ENCODE results near the gene AMFR. TPM values are rescaled to one million over a fixed set of nuclear protein-coding genes. Genes with fewer than 3 reads are reported as not detected.

Gene AMFR
- total RNA-seq: 57.1 and 60.6 TPM in 2 replicates

GRCh38 chr16:56425439-56425832 lies at the start of gene AMFR:
AMFR (minus strand) TSS chr16:56425545; CDS start chr16:56425327, 218 bp downstream.
- intact Hi-C loops (cut with micrococcal nuclease): loop anchor here (1.0 kb wide), 2 partner anchors 26 to 69 kb away; partner anchors contain the start of genes NUDT21 and OGFOD1

GRCh38 chr16:56470666-56471065 lies 45.3 kb upstream of the AMFR start:
- intact Hi-C loops (cut with micrococcal nuclease): no loop called here

GRCh38 chr16:56470232-56470631 lies 44.9 kb upstream of the AMFR start:
- intact Hi-C loops (cut with micrococcal nuclease): no loop called here

- intact Hi-C loops (cut with micrococcal nuclease): no loop called here
Measured at GRCh38 chr16:56469748-56470147, 44.4 kb upstream of the AMFR start.

- intact Hi-C loops (cut with micrococcal nuclease): no loop called here
Measured at GRCh38 chr16:56468800-56469199, 43.5 kb upstream of the AMFR start.

- intact Hi-C loops (cut with micrococcal nuclease): no loop called here
Measured at GRCh38 chr16:56466344-56466743, 41.0 kb upstream of the AMFR start.

GRCh38 chr16:56463153-56463552 lies 37.8 kb upstream of the AMFR start:
- intact Hi-C loops (cut with micrococcal nuclease): no loop called here

- intact Hi-C loops (cut with micrococcal nuclease): no loop called here
Measured at GRCh38 chr16:56462064-56462796, 36.9 kb upstream of the AMFR start.

GRCh38 chr16:56460101-56460500 lies 34.8 kb upstream of the AMFR start:
- intact Hi-C loops (cut with micrococcal nuclease): no loop called here

- intact Hi-C loops (cut with micrococcal nuclease): loop anchor here (10.0 kb wide), 2 partner anchors 787 to 1077 kb away; partner anchors contain the start of genes ARL2BP and CCDC102A
Measured at GRCh38 chr16:56457927-56458470, 32.7 kb upstream of the AMFR start.

- intact Hi-C loops (cut with micrococcal nuclease): loop anchor here (1.0 to 10.0 kb wide), 8 partner anchors 27 to 1083 kb away; partner anchors contain the start of genes AMFR, ARL2BP, CCDC102A and HERPUD1
Measured at GRCh38 chr16:56451753-56452689, 26.7 kb upstream of the AMFR start.

GRCh38 chr16:56450986-56451752 lies 25.8 kb upstream of the AMFR start, which contains the start of the genes NUDT21 and OGFOD1:
NUDT21 (minus strand) TSS chr16:56451332; CDS start chr16:56451202, 130 bp downstream.
OGFOD1 (plus strand) TSS chr16:56451554; CDS start chr16:56451613, 59 bp downstream.
- intact Hi-C loops (cut with micrococcal nuclease): loop anchor here (1.0 to 10.0 kb wide), 8 partner anchors 26 to 1084 kb away; partner anchors contain the start of genes AMFR, ARL2BP, CCDC102A and HERPUD1

- intact Hi-C loops (cut with micrococcal nuclease): loop anchor here (2.0 to 10.0 kb wide), 5 partner anchors 62 to 1084 kb away; partner anchors contain the start of genes ARL2BP, CCDC102A, HERPUD1 and MT2A
Measured at GRCh38 chr16:56450275-56450985, 25.1 kb upstream of the AMFR start.

GRCh38 chr16:56448005-56448404 lies 22.7 kb upstream of the AMFR start:
- intact Hi-C loops (cut with micrococcal nuclease): no loop called here

GRCh38 chr16:56447286-56447685 lies 21.9 kb upstream of the AMFR start:
- intact Hi-C loops (cut with micrococcal nuclease): no loop called here

GRCh38 chr16:56438038-56438437 lies 12.7 kb upstream of the AMFR start:
- intact Hi-C loops (cut with micrococcal nuclease): no loop called here

- intact Hi-C loops (cut with micrococcal nuclease): no loop called here
Measured at GRCh38 chr16:56436258-56436657, 10.9 kb upstream of the AMFR start.

GRCh38 chr16:56428091-56428490 lies 2.7 kb upstream of the AMFR start:
- intact Hi-C loops (cut with micrococcal nuclease): no loop called here

- intact Hi-C loops (cut with micrococcal nuclease): no loop called here
Measured at GRCh38 chr16:56426585-56426984, 1.2 kb upstream of the AMFR start.

Data from T-helper 2 cell treated with Interferon-gamma antibody and Interleukin-4, amounts not matched to agents 100 ng/mL and 5 ng/mL, for 36 hours (primary cell).